Subcutaneous adipose tissue (tissue), 4 donors: Measurements from ENCODE around the gene FAM20C. TPM values are rescaled to one million over a fixed set of nuclear protein-coding genes. Genes with fewer than 3 reads are reported as not detected.

Source experiments
- total RNA-seq, 4 donors: library from RNA; depleted of rRNA; stranded (reverse); fragments of >200 nt; gene quantifications; one replicate each; pipeline ENCODE4 v1.1.0, GENCODE V29; 2016
- TF ChIP-seq, protein P1 (sequence below): fragments of 450-650 bp; IDR thresholded peaks from one replicate; pipeline ENCODE4 v1.5.1; 2016; ENCODE audit warnings: low read depth, mild to moderate bottlenecking, control low read depth, antibody characterized with exemption, moderate library complexity

The FAM20C gene
- total RNA-seq, 4 donors from 2014 or later, result 21.0 to 82.5 (median 35.6) TPM

DNA sequence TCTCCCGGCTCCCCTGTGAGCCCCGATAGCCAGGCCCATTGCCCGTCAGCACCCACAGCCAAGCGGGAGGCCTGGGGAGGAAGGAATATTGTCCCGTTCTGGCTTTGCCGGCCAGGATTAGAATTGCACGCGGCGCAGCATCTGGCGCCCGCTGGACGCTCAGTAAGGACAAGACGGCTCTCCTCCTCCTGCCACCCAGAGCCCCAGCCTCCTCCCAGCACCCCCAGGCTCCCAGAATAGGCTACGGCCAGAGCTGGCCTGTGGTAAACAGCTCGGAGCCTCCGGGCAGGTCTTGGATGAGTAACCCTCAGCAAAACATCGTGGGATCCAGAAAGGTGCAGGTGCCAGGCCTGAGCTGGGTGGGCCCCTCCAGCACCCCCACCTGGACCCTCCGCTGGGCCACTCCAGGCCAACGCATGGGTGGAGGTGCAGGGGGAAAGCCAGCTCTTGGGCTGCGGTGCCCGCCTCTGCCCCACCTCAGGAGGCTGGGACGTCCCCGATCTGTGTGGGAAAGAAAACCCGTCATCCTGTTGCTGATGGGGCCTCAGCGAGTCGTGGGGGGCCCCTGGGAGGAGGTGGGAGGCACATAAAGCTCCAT, 5.8 kb upstream of the FAM20C start:
- TF ChIP-seq, protein P1, sequence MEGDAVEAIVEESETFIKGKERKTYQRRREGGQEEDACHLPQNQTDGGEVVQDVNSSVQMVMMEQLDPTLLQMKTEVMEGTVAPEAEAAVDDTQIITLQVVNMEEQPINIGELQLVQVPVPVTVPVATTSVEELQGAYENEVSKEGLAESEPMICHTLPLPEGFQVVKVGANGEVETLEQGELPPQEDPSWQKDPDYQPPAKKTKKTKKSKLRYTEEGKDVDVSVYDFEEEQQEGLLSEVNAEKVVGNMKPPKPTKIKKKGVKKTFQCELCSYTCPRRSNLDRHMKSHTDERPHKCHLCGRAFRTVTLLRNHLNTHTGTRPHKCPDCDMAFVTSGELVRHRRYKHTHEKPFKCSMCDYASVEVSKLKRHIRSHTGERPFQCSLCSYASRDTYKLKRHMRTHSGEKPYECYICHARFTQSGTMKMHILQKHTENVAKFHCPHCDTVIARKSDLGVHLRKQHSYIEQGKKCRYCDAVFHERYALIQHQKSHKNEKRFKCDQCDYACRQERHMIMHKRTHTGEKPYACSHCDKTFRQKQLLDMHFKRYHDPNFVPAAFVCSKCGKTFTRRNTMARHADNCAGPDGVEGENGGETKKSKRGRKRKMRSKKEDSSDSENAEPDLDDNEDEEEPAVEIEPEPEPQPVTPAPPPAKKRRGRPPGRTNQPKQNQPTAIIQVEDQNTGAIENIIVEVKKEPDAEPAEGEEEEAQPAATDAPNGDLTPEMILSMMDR, result no peak

DNA sequence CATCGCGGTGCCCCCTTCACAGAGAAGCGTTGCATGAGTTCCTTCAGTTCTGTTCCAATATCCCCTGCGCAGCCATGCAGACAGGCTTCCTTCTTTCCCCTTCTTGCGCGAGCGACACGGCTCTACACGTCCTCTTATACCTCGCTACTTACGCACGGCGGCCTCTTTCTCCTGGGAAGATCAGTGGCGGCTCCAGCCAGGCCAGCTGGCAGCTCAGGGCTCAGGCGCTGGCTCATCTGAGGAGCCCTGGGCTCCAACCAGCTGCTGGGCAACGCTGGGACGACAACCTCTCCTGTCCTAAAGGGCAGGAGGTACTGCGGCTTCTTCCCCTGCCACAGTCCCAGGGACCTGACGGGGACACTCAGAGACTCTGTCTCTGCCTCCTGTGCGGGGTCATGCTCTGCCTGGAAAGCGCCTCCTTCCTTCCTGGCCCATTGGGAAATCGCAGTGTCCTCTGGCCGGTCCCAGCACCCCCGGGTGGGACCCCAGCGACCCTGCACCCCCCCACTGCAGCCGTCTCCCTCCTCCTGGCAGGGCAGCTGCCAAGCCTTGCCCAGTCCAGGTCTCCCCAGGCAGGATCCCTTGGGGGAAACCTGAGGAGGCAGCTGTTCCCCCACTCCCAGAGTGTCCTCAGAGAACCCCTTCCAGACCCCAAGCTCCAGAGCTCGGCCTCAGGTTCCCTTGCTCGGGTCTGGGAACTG, 5.0 kb upstream of the FAM20C start:
- TF ChIP-seq, protein P1, result no peak

DNA sequence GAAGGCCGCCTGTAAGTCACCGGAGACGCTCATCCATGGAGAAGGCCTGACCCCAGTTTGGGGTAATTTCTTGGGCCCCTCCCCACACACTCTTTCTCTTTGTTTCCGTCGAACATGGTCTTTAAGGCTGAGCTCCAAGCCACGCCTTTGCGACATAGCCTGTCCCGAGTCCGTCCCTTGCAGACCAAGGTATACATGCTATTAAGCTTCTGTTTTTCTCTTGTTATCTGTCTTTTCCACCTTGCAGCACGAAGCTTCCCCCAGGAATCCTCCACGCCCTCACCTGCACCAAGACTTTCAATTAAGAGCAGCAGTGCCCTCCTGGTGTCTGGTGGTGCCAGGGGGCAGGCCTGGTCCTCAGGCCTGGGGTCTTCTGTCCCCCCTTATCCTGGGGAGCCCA, 4.2 kb upstream of the FAM20C start:
- TF ChIP-seq, protein P1, result no peak

DNA sequence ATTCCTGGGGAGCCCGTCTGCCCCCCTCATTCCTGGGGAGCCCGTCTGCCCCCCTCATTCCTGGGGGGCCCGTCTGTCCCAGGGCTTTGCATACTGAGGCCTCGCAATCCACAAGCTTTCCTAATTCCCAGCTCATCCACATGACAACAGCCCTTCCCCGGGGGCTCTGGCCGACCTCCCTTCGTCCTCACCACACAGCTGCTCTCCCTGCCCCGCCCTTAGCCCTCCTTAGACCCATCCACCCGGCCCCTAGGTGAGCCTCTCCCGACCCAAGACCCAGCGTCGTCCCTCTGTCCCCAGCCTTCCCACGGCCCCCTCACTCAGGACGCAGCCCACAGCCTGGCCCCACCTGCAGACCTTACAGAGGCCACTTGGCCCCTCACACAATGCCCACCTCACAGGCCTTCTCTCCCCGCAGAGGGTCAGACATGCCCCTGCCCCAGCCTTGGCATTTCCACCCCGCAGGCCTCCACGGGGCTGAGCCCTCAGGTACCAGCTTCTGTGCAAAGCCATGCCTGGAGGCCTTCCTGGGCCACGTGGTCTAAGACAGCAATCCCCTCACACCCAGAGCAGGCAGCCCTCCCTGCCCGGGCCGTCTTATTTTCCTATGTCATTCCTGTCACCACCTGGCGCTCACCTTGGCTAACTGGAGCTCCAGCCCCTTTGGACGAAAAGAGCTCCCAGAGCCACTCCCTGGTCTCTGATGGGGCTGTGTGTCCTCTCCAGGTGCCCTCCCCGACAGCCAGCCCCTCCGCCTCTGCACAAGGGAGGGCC, 3.5 kb upstream of the FAM20C start:
- TF ChIP-seq, protein P1, result no peak

DNA sequence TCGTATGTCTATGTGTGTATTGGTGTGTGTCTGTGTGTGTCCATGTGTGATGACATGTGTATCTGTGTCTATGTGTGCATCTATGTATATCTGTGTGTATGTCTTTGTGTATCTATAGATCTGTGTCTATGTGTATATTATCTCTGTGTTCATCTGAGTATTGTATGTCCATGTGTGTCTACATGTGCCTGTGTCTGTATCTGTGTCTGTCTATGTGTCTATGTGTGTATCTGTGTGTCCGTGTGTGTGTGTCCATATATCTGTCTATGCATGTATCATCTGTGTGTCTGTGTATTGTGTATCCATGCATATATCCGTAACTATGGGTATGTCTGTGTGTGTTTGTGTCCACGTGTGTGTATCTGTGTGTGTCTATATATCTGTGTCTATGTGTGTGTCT, 2.7 kb upstream of the FAM20C start:
- TF ChIP-seq, protein P1, result no peak

DNA sequence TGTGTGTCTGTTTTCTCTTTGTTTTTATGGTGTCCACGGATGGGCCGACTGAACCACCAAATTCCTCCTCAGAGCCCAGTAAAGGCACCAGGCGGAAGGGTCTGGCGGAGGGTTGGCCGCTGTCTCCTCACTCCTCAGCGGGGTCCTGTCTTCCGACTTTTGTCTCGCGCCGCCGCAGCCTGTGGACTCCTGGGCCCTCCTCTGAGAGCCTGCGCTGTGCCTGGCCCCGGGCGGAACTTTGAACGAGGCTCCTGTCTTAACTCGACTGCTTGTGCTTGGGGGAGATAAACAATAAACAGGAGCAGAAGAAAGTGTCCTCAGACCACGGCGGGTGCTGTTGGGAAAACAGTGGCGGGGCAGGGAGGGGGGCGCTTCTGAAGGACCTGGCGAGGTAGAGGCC, 2.2 kb upstream of the FAM20C start:
- TF ChIP-seq, protein P1, result no peak
